ENCODE results near the gene UCKL1. TPM values are rescaled to one million over a fixed set of nuclear protein-coding genes. Genes with fewer than 3 reads are reported as not detected.
A peak's percentile ranks its signal among the peaks of the same experiment; 100 is the strongest.
"Not testable (repeated sequence)": the region's sequence is repeated elsewhere in the genome, so short reads cannot be mapped to it uniquely, and the experiment has no call there.

Gene UCKL1
- total and polyA plus RNA-seq, 2 donors from 2014 or later: 39.3 to 39.8 TPM

- H3K4me1 ChIP-seq (ENCODE audit: control insufficient read depth in 2 of 3, insufficient read depth in 2 of 3, low read depth in 1 of 3, low read length in 3 of 3): peaks cover 0 to 6% (median 0%) of the 10 kb centered on the region in 3 donors
- no peak overlapping the region for H3K4me3 ChIP-seq (ENCODE audit: low read length in 3 of 3)
- H3K27ac ChIP-seq (ENCODE audit: low read depth in 2 of 2, low read length in 2 of 2): no peak overlapping the region
- FAIRE-seq (no peak), DNase-seq (peak in 1 of 5 donors; percentile 49)
- intact Hi-C loops (cut with DNase I): no loop called here
- no peaks in the 10 kb centered on the region for H3K9me3 ChIP-seq (ENCODE audit: control insufficient read depth in 2 of 3, insufficient read depth in 1 of 3, low read length in 3 of 3)
- TF ChIP-seq, protein P1, sequence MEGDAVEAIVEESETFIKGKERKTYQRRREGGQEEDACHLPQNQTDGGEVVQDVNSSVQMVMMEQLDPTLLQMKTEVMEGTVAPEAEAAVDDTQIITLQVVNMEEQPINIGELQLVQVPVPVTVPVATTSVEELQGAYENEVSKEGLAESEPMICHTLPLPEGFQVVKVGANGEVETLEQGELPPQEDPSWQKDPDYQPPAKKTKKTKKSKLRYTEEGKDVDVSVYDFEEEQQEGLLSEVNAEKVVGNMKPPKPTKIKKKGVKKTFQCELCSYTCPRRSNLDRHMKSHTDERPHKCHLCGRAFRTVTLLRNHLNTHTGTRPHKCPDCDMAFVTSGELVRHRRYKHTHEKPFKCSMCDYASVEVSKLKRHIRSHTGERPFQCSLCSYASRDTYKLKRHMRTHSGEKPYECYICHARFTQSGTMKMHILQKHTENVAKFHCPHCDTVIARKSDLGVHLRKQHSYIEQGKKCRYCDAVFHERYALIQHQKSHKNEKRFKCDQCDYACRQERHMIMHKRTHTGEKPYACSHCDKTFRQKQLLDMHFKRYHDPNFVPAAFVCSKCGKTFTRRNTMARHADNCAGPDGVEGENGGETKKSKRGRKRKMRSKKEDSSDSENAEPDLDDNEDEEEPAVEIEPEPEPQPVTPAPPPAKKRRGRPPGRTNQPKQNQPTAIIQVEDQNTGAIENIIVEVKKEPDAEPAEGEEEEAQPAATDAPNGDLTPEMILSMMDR (IDR thresholded peaks at IDR 0.05; ENCODE audit: borderline replicate concordance, extremely low read depth, insufficient read depth): no peak
- H3K36me3 ChIP-seq (ENCODE audit: control insufficient read depth in 2 of 3, insufficient read depth in 3 of 3, low read length in 3 of 3): peaks cover 0 to 5% (median 0%) of the 10 kb centered on the region in 3 donors
- no peak overlapping the region for H3K9ac ChIP-seq (ENCODE audit: low read length in 3 of 3)
- no peaks in the 10 kb centered on the region for H3K27me3 ChIP-seq (ENCODE audit: control insufficient read depth, insufficient read depth, low read length)
Observed at GRCh38 chr20:63917811-63918210, 38.4 kb downstream of the UCKL1 start.

DNA sequence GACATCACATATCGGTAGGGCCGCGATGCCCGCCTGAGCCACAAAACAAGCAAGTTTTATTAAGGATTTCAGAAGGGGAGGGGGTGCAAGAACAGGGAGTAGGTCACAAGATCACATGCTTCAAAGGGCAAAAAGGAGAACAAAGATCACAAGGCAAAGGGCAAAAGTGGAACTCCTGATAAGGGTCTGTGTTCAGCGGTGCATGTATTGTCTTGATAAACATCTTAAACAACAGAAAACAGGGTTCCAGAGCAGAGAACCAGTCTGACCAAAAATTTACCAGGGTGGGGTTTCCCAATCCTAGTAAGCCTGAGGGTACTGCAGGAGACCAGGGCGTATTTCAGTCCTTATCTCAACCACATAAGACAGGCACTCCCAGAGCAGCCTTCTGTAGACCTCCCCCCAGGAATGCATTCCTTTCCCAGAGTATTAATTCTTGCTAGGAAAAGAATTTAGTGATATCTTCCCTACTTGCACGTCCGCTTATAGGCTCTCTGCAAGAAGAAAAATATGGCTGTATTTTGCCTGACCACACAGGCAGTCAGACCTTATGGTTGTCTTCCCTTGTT lies 39.8 kb downstream of the UCKL1 start:
- DNase-seq; FAIRE-seq; H3K36me3 ChIP-seq (ENCODE audit: control insufficient read depth in 2 of 3, insufficient read depth in 3 of 3, low read length in 3 of 3); H3K27me3 ChIP-seq (ENCODE audit: control insufficient read depth, insufficient read depth, low read length); H3K9ac ChIP-seq (ENCODE audit: low read length in 3 of 3); intact Hi-C loops (cut with DNase I); H3K4me1 ChIP-seq (ENCODE audit: control insufficient read depth in 2 of 3, insufficient read depth in 2 of 3, low read depth in 1 of 3, low read length in 3 of 3); H3K9me3 ChIP-seq (ENCODE audit: control insufficient read depth in 2 of 3, insufficient read depth in 1 of 3, low read length in 3 of 3); H3K4me3 ChIP-seq (ENCODE audit: low read length in 3 of 3); H3K27ac ChIP-seq (ENCODE audit: low read depth in 2 of 2, low read length in 2 of 2): not testable (repeated sequence)

- FAIRE-seq (no peak), DNase-seq (no peak)
- Histone ChIP-seq H3K4me3 (ENCODE audit: low read length in 3 of 3) (no peak overlapping the region), H3K4me1 (ENCODE audit: control insufficient read depth in 2 of 3, insufficient read depth in 2 of 3, low read depth in 1 of 3, low read length in 3 of 3) (peaks cover 0 to 8% (median 0%) of the 10 kb centered on the region in 3 donors), H3K27ac (ENCODE audit: low read depth in 2 of 2, low read length in 2 of 2) (no peak overlapping the region), H3K9ac (ENCODE audit: low read length in 3 of 3) (no peak overlapping the region), H3K27me3 (ENCODE audit: control insufficient read depth, insufficient read depth, low read length) (no peaks in the 10 kb centered on the region), H3K9me3 (ENCODE audit: control insufficient read depth in 2 of 3, insufficient read depth in 1 of 3, low read length in 3 of 3) (no peaks in the 10 kb centered on the region), H3K36me3 (ENCODE audit: control insufficient read depth in 2 of 3, insufficient read depth in 3 of 3, low read length in 3 of 3) (peaks cover 0 to 5% (median 0%) of the 10 kb centered on the region in 3 donors)
- TF ChIP-seq, protein P1 (IDR thresholded peaks at IDR 0.05; ENCODE audit: borderline replicate concordance, extremely low read depth, insufficient read depth): no peak
- intact Hi-C loops (cut with DNase I): no loop called here
Observed at GRCh38 chr20:63915471-63915870, 40.7 kb downstream of the UCKL1 start.

GRCh38 chr20:63913768-63914167 lies 42.4 kb downstream of the UCKL1 start:
- FAIRE-seq: no peak
- no peak for DNase-seq
- Histone ChIP-seq H3K9ac (ENCODE audit: low read length in 3 of 3) (no peak overlapping the region), H3K9me3 (ENCODE audit: control insufficient read depth in 2 of 3, insufficient read depth in 1 of 3, low read length in 3 of 3) (no peaks in the 10 kb centered on the region), H3K4me3 (ENCODE audit: low read length in 3 of 3) (no peak overlapping the region), H3K27ac (ENCODE audit: low read depth in 2 of 2, low read length in 2 of 2) (no peak overlapping the region), H3K27me3 (ENCODE audit: control insufficient read depth, insufficient read depth, low read length) (no peaks in the 10 kb centered on the region), H3K4me1 (ENCODE audit: control insufficient read depth in 2 of 3, insufficient read depth in 2 of 3, low read depth in 1 of 3, low read length in 3 of 3) (peaks cover 0 to 11% (median 0%) of the 10 kb centered on the region in 3 donors), H3K36me3 (ENCODE audit: control insufficient read depth in 2 of 3, insufficient read depth in 3 of 3, low read length in 3 of 3) (peaks cover 0 to 5% (median 0%) of the 10 kb centered on the region in 3 donors)
- intact Hi-C loops (cut with DNase I): no loop called here
- TF ChIP-seq, protein P1 (IDR thresholded peaks at IDR 0.05; ENCODE audit: borderline replicate concordance, extremely low read depth, insufficient read depth): no peak

Data from kidney (tissue), 14 donors.